ENCODE results near the gene FAIM. TPM values are rescaled to one million over a fixed set of nuclear protein-coding genes. Genes with fewer than 3 reads are reported as not detected.
"Not testable (repeated sequence)": the region's sequence is repeated elsewhere in the genome, so short reads cannot be mapped to it uniquely, and the experiment has no call there.

FAIM gene
- total RNA-seq, 1 donor from 2014 or later, result 24.6 TPM

- TF ChIP-seq, protein P1, sequence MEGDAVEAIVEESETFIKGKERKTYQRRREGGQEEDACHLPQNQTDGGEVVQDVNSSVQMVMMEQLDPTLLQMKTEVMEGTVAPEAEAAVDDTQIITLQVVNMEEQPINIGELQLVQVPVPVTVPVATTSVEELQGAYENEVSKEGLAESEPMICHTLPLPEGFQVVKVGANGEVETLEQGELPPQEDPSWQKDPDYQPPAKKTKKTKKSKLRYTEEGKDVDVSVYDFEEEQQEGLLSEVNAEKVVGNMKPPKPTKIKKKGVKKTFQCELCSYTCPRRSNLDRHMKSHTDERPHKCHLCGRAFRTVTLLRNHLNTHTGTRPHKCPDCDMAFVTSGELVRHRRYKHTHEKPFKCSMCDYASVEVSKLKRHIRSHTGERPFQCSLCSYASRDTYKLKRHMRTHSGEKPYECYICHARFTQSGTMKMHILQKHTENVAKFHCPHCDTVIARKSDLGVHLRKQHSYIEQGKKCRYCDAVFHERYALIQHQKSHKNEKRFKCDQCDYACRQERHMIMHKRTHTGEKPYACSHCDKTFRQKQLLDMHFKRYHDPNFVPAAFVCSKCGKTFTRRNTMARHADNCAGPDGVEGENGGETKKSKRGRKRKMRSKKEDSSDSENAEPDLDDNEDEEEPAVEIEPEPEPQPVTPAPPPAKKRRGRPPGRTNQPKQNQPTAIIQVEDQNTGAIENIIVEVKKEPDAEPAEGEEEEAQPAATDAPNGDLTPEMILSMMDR (IDR thresholded peaks at IDR 0.05; ENCODE audit: unreplicated experiment), result no peak
- Mint-ChIP-seq H3K9me3 (ENCODE audit: low read depth) (peaks cover 5% of the 10 kb centered on the region), H3K4me3 (ENCODE audit: low read depth) (no peak overlapping the region), H3K36me3 (ENCODE audit: insufficient read depth) (no peaks in the 10 kb centered on the region), H3K4me1 (ENCODE audit: low read depth) (peaks cover 2% of the 10 kb centered on the region), H3K27ac (no peak overlapping the region), H3K27me3 (no peaks in the 10 kb centered on the region)
- no peak for DNase-seq (ENCODE audit: low spot score, unreplicated experiment)
Measured at GRCh38 chr3:138598534-138598933, 10.0 kb upstream of the FAIM start.

- H3K27ac Mint-ChIP-seq, result no peak overlapping the region
- TF ChIP-seq, protein P1 (IDR thresholded peaks at IDR 0.05; ENCODE audit: unreplicated experiment), result no peak
- no peaks in the 10 kb centered on the region for H3K36me3 Mint-ChIP-seq (ENCODE audit: insufficient read depth)
- H3K27me3 Mint-ChIP-seq, result no peaks in the 10 kb centered on the region
- peaks cover 5% of the 10 kb centered on the region for H3K9me3 Mint-ChIP-seq (ENCODE audit: low read depth)
- DNase-seq (ENCODE audit: low spot score, unreplicated experiment), result no peak
- H3K4me1 Mint-ChIP-seq (ENCODE audit: low read depth), result no peaks in the 10 kb centered on the region
- H3K4me3 Mint-ChIP-seq (ENCODE audit: low read depth), result no peak overlapping the region
Measured at GRCh38 chr3:138600100-138600745, 8.3 kb upstream of the FAIM start.

DNA sequence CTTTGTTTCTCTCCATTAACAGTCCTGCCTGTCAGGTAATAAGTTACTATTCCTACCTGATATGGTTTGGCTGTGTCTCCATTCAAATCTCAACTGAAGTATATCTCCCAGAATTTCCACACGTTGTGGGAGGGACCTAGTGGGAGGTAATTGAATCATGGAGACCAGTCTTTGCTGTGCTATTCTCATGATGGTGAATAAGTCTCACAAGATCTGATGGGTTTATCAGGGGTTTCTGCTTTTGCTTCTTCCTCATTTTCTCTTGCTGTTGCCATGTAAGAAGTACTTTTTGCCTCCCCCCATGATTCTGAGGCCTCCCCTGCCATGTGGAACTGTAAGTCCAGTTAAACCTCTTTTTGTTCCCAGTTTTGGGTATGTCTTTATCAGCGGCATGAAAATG, 6.9 kb upstream of the FAIM start:
- DNase-seq (ENCODE audit: low spot score, unreplicated experiment); H3K9me3 Mint-ChIP-seq (ENCODE audit: low read depth); H3K36me3 Mint-ChIP-seq (ENCODE audit: insufficient read depth); H3K4me3 Mint-ChIP-seq (ENCODE audit: low read depth); H3K4me1 Mint-ChIP-seq (ENCODE audit: low read depth); H3K27me3 Mint-ChIP-seq; H3K27ac Mint-ChIP-seq: not testable (repeated sequence)

DNA sequence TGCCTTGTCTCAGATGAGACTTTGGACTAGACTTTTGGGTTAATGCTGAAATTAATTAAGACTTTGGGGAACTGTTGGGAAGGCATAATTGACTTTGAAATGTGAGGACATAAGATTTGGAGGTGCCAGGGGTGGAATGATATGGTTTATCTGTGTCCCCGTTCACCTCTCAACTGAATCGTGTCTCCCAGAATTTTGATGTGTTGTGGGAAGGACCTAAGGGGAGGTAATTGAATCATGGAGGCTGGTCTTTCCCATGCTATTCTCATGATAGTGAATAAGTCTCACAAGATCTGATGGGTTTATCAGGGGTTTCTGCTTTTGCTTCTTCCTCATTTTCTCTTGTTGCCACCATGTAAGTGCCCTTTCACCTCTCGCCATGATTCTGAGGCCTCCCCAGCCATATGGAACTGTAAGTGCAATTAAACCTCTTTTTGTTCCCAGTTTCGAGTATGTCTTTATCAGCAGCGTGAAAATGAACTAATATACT, 4.4 kb upstream of the FAIM start:
- H3K27me3 Mint-ChIP-seq; H3K4me3 Mint-ChIP-seq (ENCODE audit: low read depth); H3K36me3 Mint-ChIP-seq (ENCODE audit: insufficient read depth); H3K27ac Mint-ChIP-seq; H3K4me1 Mint-ChIP-seq (ENCODE audit: low read depth); H3K9me3 Mint-ChIP-seq (ENCODE audit: low read depth); DNase-seq (ENCODE audit: low spot score, unreplicated experiment): not testable (repeated sequence)

- TF ChIP-seq, protein P1 (IDR thresholded peaks at IDR 0.05; ENCODE audit: unreplicated experiment), result no peak
- Mint-ChIP-seq H3K9me3 (ENCODE audit: low read depth) (no peaks in the 10 kb centered on the region), H3K27ac (peak overlapping the region; percentile 97), H3K27me3 (no peaks in the 10 kb centered on the region), H3K4me1 (ENCODE audit: low read depth) (peaks cover 11% of the 10 kb centered on the region), H3K36me3 (ENCODE audit: insufficient read depth) (peaks cover 7% of the 10 kb centered on the region), H3K4me3 (ENCODE audit: low read depth) (peak overlapping the region; percentile 73)
- no peak for DNase-seq (ENCODE audit: low spot score, unreplicated experiment)
Measured at GRCh38 chr3:138609898-138610266, 1.3 kb downstream of the FAIM start.

DNA sequence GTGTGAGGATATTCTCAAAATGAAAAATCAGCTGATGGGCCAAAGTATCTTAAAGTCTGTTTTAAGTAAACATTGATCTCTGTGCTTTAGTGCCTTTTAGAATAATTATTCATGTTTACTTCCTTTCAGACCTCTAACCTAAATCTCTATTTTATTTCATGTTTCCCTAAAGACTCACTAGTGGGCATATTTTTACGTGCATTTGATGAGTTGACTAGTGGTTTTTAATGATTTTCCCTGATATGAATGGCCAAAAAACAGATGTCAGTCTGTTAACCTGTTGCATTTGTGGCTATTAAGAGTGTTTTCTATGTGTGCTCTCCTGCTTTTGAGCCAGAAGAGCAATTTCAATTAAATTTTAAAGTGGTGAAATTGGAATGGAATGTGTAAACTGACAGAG, 6.9 kb downstream of the FAIM start:
- TF ChIP-seq, protein P1 (IDR thresholded peaks at IDR 0.05; ENCODE audit: unreplicated experiment), result no peak
- no peak for DNase-seq (ENCODE audit: low spot score, unreplicated experiment)
- Mint-ChIP-seq H3K4me3 (ENCODE audit: low read depth) (no peak overlapping the region), H3K9me3 (ENCODE audit: low read depth) (no peaks in the 10 kb centered on the region), H3K4me1 (ENCODE audit: low read depth) (peaks cover 1% of the 10 kb centered on the region), H3K27ac (no peak overlapping the region), H3K27me3 (no peaks in the 10 kb centered on the region), H3K36me3 (ENCODE audit: insufficient read depth) (peaks cover 7% of the 10 kb centered on the region)
